Ureter (tissue), 1 donor: ENCODE measurements around the gene TANK. TPM values are rescaled to one million over a fixed set of nuclear protein-coding genes. Genes with fewer than 3 reads are reported as not detected.

Experiments
- DNase-seq: peaks from one replicate; pipeline ENCODE4 v3.0.0-alpha.2; 2020; ENCODE audit warnings: low spot score
- total RNA-seq: library from RNA; stranded (reverse); gene quantifications from one replicate; pipeline ENCODE4 v1.2.4, GENCODE V29; 2023
- donor health status: DM: yes; HTN: yes; CAD: no.

Gene TANK
- total RNA-seq, 1 donor from 2014 or later: 81.2 TPM

DNA sequence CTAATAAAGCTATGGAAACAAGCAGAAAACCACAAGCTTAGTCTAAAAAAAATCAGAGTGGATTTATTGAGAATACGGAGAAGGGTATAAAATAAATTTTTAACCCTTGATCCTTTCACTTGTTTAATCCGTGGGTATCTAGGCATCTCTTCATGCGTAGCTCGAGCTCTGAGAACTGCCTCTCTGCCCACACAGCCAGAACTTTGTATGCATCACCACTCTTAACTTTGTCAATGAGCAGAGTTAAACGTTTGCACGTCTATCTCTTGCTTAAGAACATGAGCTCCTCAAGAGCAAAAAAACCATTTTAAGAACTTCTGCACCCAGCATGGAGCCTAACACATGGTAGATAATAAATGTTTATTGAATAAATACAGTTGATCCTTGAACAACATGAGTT lies 26.9 kb upstream of the TANK start:
- no peak for DNase-seq

- DNase-seq: no peak
These were observed 25.4 kb upstream of the TANK start for GRCh38 chr2:161134547-161135518.

- no peak for DNase-seq
These were observed 24.2 kb upstream of the TANK start for GRCh38 chr2:161135951-161136593.

GRCh38 chr2:161136696-161137324 lies 23.4 kb upstream of the TANK start:
- no peak for DNase-seq

- DNase-seq: no peak
These were observed 21.8 kb upstream of the TANK start for GRCh38 chr2:161138429-161138828.

DNA sequence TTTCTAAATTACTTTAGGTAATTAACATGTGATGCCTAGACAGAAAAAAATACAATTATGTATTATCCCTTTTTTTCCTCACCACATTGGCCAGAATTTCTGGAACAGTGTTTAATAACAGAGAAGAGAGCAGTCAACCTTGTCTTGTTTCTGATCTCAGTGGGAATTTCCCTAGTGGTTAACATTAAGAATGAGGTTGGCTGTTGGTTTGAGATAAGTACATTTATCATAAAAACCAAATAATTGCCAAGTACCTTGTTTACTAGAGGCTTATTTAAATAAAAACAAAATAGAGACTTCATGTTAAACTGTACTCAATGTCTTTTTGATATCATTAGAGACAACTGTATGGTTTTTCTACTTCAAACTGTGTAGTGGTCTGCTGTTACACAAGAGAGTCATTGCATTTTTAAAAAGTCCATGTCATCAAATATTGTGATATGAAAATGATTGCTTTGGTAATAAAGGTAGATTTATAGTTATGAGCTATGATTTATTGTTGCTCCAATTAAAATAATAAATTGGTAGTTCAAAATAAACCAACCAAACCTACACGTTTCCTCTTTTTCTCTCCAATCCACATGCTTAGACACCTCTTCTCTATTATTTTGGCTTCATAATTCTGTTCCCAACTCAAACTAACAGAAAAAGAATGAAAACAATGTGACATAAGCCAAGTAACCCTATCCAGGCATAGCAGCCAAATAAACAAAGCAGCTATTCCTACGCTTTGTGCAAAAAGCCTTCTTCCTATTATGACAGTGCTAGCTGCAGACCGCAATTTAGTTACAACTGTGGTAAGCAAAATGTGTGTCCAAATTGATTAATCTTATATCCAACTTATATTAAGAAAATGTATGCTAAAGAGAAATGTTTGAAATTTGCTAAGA lies 20.9 kb upstream of the TANK start:
- no peak for DNase-seq

DNA sequence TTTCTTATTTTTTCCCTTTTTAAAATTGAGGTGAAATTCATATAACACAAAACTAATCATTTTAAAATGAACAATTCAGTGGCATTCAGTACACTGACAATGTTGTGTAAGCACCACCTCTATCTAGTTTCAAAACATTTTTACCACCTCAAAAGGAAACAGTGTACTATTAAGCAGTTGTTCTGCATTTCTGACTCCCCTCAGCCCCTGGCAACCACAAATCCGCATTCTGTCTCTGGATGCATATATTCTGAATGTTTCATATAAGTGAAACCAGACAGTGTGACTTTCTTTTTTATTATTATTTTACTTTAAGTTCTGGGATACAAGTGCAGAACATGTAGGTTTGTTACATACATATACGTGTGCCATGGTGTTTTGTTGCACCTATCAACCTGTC lies 19.2 kb upstream of the TANK start:
- DNase-seq: no peak

DNA sequence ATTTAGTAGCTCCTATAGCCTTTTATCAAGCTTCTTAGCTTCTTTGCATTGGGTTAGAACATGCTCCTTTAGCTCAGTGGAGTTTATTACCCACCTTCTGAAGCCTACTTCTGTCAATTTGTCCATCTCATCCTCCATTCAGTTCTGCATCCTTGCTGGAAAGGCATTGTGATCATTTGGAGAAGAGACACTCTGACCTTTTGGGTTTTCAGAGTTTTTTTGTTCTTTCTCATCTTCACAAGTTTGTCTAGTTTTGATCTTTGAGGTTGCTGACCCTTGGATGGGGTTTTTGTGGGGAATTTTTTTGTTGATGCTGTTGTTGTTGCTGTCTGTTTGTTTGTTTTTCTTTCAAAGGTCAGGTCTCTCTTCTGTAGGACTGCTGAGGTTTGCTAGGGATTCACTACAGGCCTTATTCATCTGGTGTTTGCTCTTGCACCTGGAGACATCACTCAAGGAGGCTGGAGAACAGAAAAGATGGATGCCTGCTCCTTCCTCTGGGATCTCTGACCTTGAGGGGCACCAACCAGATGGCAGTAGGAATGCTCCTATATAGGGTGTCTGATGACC lies 13.9 kb upstream of the TANK start:
- DNase-seq: no peak

DNA sequence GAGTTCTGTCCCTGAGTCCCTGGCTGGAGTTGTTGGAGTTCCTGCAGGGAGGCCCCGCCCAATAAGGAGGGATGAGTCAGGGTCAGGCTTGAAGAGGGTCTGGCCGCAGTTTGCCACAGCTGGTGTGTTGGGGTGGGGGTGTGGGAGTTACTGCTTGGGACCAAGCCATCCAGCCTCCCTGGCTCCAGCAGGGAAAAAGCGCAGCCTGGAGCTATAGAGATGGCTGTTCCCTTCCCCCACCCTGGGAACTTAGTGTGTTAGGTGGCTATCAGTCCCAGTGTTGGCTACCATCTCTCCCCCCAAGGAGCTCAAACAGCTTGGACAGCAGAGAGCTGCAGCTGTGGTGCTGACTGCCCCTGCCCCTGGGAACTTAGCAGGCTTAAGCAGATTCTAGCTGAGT lies 13.2 kb upstream of the TANK start:
- DNase-seq: no peak

DNA sequence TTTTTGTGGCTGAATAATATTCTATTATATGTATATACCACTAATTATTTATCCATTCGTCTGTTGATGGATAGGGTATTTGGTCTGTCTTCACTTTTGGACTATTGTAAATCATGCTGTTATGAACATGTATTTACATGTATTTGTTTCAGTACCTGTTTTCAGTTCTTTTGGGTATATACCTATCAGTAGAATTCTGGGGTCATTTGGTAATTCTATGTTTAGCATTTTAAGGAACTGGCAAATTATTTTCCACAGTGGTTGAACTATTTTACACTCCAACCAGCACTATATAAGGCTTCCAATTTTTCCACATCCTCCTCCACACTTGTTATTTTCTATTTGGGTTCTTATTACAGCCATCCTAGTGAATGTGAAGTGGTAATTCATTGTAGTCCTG lies 12.4 kb upstream of the TANK start:
- no peak for DNase-seq

GRCh38 chr2:161150704-161151103 lies 9.5 kb upstream of the TANK start:
- DNase-seq: no peak

- DNase-seq: no peak
These were observed 7.9 kb upstream of the TANK start for GRCh38 chr2:161152302-161152701.

DNA sequence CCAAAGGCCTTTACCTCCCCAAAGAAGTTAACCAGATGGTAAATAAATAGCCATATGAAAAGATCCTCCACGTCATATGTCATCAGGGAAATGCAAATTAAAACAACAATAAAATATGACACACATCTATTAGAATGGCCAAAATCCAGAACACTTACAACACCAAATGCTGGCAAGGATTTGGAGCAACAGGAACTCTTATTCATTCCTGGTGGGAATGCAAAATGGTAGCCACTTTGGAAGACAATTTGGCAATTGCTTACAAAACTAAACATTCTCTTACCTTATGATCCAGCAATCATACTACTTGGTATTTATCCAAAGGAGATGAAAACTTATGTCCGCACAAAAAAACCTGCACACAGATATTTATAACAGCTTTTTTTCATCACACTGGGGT lies 1.3 kb upstream of the TANK start:
- no peak for DNase-seq

- DNase-seq: no peak
These were observed 587 bp upstream of the TANK start for GRCh38 chr2:161159456-161160225.

GRCh38 chr2:161161074-161161706 lies 962 bp downstream of the TANK start:
- no peak for DNase-seq

- no peak for DNase-seq
These were observed 3.2 kb downstream of the TANK start for GRCh38 chr2:161163440-161163839.

GRCh38 chr2:161164161-161164560 lies 3.9 kb downstream of the TANK start:
- DNase-seq: no peak

DNA sequence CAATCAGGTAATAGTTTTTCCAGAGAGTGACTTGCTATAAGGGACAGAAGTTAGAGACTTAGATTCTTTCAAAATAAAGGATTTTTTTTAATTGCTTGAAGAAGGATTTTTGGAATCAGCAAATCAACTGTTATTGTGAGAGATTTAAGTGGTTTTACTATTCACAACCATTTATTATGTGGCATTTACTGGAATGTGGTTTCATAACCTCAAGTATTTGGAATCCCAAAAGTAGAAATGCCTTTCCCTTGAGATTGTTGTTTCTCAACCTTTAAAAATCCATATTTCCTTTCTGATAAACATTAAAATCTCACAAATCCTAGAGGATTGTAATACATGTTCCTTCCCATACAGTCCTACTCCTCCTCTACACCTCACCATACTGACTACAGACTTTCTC lies 5.0 kb downstream of the TANK start:
- no peak for DNase-seq

DNA sequence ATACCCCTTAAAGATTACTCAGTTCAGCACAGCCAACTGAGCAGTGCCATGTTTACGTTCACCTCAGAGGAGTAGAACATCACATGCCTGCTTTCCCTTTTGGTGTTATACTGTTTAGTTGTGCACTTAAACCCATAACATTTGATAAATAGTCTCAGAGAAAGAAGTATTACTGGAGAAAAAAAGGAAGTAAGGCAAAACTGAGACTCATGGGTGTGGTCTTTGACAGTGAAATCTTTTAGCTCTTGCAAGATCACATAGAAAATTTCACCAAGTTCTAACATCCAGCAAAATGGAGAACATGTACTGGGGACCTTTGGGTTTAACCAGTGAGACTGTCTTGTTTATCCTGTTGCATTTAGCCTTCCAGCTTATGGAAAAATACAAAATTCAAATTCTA lies 5.6 kb downstream of the TANK start:
- no peak for DNase-seq
